Stimulated activated CD8-positive, alpha-beta memory T cell treated with anti-CD3 and anti-CD28 coated beads, Interleukin-15, amount 100 ng/mL, for 4 hours (primary cell): Measurements from ENCODE around the gene PDILT.

Source experiments
- DNase-seq, 2 donors: peaks; one replicate each; pipeline ENCODE4 v3.0.0-alpha.2; 2020; ENCODE audit warnings: low read depth in 2 of 2

The PDILT gene

GRCh38 chr16:20363191-20363590 is 41.3 kb downstream of the PDILT start:
- DNase-seq = no peak

- no peak for DNase-seq
Observed at GRCh38 chr16:20359997-20360396, 44.5 kb downstream of the PDILT start.

- no peak for DNase-seq
Observed at GRCh38 chr16:20355114-20355782, 49.3 kb downstream of the PDILT start.

- DNase-seq = no peak
Observed at GRCh38 chr16:20353379-20353778, 51.2 kb downstream of the PDILT start.

GRCh38 chr16:20352615-20353014 is 51.9 kb downstream of the PDILT start, which contains the start of gene UMOD:
TSS of gene UMOD (minus strand) at chr16:20352715. CDS start at chr16:20350737, 1,978 bp downstream.
- DNase-seq = no peak

- no peak for DNase-seq
Observed at GRCh38 chr16:20349615-20350014, 54.9 kb downstream of the PDILT start.

GRCh38 chr16:20348365-20349185 is 56.0 kb downstream of the PDILT start:
- no peak for DNase-seq

- DNase-seq = no peak
Observed at GRCh38 chr16:20347666-20348364, 56.7 kb downstream of the PDILT start.

- no peak for DNase-seq
Observed at GRCh38 chr16:20344611-20345010, 59.9 kb downstream of the PDILT start.

- no peak for DNase-seq
Observed at GRCh38 chr16:20339744-20340143, 64.8 kb downstream of the PDILT start.

- no peak for DNase-seq
Observed at GRCh38 chr16:20336955-20337354, 67.6 kb downstream of the PDILT start.

- DNase-seq = no peak
Observed at GRCh38 chr16:20334396-20334795, 70.1 kb downstream of the PDILT start.

GRCh38 chr16:20333120-20333519 is 71.4 kb downstream of the PDILT start:
- DNase-seq = no peak

- DNase-seq = no peak
Observed at GRCh38 chr16:20332411-20332810, 72.1 kb downstream of the PDILT start.

- no peak for DNase-seq
Observed at GRCh38 chr16:20331635-20332034, 72.9 kb downstream of the PDILT start.

- DNase-seq = no peak
Observed at GRCh38 chr16:20329392-20330138, 75.0 kb downstream of the PDILT start.

- DNase-seq = no peak
Observed at GRCh38 chr16:20327444-20328041, 77.0 kb downstream of the PDILT start, which contains the start of gene GP2. TSS of gene GP2 (minus strand) at chr16:20327513. CDS start at chr16:20326431, 1,082 bp downstream.

GRCh38 chr16:20326321-20326720 is 78.2 kb downstream of the PDILT start:
- no peak for DNase-seq

GRCh38 chr16:20325005-20325404 is 79.5 kb downstream of the PDILT start:
- no peak for DNase-seq

- DNase-seq = no peak
Observed at GRCh38 chr16:20323591-20324117, 80.9 kb downstream of the PDILT start.

GRCh38 chr16:20322696-20323095 is 81.8 kb downstream of the PDILT start:
- no peak for DNase-seq
